ENCODE data around the gene FAAP100.
A peak's percentile ranks its signal among the peaks of the same experiment; 100 is the strongest.

The FAAP100 gene

GRCh38 chr17:81575836-81576235 lies 23.7 kb upstream of the FAAP100 start:
- no peak for DNase-seq

DNA sequence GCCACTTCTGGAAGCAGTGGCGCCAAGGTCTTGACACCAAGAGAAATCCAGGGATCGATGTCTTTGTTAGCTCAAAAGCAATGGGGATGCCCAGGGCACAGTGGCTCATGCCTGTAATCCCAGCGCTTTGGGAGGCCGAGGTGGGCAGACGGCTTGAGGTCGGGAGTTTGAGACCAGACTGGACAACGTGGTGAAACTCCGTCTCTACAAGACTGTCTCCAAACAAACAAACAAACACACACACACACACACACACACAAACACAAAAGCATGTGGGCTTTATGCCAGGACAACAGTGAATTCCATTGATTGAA lies 22.4 kb upstream of the FAAP100 start:
- DNase-seq: no peak

DNA sequence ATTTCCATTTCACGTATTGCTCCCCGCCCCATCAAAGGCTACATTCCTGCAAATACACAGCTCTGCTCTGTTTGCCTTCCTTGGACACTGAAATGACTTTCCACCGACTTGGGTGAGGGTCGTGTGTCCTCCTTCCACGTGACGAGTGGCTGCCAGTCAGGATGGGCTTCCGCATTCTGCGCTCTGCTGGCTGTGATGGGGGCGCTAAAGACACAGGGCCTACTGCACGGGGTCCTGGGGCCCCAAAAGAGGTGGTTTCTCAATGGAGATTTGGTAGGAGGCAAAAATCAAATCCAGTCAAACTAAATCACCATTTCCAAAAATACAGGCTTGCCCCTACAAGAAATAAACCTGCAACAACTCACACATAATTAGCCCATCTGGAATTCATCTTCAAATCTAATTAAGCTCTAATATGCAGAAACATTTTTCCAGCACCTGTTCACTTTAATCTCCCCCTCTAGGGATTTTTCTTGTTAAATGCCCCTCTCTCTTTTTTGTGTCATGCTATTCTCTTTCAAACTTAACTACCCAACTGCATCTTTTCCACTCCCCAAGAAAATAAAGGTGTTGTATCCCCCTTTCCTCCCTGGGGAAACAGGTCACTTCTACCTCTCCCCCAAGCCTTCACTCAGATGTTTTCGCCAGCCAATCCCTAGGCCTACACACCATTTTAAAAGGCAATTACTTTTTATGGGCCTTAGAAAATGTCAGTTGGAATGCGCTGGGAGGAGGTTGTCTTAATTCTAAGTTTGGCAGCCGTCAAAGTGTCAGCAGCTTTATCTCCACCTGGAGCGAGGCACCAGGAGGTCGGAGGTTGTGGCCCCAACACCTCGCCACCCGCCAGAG lies 21.9 kb upstream of the FAAP100 start:
- no peak for DNase-seq

- no peak for DNase-seq
Measured at GRCh38 chr17:81572563-81573168, 20.5 kb upstream of the FAAP100 start.

- DNase-seq: no peak
Measured at GRCh38 chr17:81570964-81571363, 18.8 kb upstream of the FAAP100 start.

GRCh38 chr17:81569986-81570514 lies 17.9 kb upstream of the FAAP100 start:
- DNase-seq: no peak

- no peak for DNase-seq
Measured at GRCh38 chr17:81568416-81568815, 16.3 kb upstream of the FAAP100 start.

DNA sequence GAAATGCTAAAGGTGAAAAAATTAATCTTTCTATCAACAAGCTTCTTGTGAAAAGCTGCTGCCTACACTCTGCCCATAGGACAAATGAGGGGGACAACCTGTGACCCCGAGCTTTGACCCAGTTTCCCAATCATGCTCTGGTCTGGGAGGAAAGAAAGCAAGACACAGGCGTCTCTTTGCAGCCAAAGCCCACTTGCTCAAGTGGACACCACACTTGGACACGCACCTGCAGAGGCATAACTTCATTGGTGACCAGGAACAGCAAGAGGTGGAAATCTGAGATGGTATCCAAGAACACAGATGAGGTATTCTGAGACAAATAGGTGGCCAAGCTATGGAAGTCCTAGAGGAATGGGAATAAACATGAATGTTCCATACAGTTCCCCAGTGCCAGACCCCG lies 15.0 kb upstream of the FAAP100 start:
- DNase-seq: no peak

- no peak for DNase-seq
Measured at GRCh38 chr17:81566461-81567126, 14.4 kb upstream of the FAAP100 start.

DNA sequence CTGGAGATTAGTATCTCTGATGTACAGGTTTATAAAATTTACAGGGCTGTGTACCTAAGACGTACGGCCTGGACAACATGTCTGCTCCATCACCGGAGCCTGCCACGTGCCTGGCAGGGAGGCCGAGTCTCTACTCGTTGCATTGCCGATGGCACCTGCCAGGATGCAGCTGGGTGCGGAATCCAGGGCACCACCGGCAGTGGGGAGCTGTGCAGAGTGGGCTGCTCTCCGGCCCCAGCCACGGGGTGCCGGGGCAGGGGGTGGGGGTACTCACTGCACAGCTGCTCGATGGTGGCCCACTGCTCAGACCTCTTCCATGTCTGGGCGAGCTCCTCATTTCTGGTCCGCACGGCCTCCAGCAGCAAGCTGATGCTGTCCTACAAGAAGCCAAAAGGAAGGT lies 13.1 kb upstream of the FAAP100 start:
- no peak for DNase-seq

DNA sequence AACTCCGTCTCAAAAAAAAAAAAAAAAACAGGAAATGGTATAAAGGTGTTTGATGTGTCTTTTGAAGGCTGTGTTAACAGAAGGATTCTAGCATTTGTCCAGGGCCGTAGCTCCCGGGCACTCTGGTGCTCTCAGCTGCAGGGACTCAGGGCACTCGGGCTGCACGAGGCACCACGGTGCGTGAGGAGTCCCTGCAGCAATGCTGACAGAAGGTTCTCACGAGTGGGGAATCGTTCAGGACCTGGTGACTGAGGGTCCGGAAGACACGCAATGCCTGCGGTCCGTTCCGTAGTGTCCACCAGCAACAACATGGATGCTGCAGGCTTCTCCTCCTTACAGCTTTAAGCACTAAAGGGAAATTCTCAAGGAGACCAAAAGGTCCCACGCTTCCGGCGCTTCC lies 12.6 kb upstream of the FAAP100 start:
- DNase-seq: no peak

- DNase-seq: no peak
Measured at GRCh38 chr17:81563861-81564586, 11.9 kb upstream of the FAAP100 start.

- no peak for DNase-seq
Measured at GRCh38 chr17:81561494-81561885, 9.3 kb upstream of the FAAP100 start.

DNA sequence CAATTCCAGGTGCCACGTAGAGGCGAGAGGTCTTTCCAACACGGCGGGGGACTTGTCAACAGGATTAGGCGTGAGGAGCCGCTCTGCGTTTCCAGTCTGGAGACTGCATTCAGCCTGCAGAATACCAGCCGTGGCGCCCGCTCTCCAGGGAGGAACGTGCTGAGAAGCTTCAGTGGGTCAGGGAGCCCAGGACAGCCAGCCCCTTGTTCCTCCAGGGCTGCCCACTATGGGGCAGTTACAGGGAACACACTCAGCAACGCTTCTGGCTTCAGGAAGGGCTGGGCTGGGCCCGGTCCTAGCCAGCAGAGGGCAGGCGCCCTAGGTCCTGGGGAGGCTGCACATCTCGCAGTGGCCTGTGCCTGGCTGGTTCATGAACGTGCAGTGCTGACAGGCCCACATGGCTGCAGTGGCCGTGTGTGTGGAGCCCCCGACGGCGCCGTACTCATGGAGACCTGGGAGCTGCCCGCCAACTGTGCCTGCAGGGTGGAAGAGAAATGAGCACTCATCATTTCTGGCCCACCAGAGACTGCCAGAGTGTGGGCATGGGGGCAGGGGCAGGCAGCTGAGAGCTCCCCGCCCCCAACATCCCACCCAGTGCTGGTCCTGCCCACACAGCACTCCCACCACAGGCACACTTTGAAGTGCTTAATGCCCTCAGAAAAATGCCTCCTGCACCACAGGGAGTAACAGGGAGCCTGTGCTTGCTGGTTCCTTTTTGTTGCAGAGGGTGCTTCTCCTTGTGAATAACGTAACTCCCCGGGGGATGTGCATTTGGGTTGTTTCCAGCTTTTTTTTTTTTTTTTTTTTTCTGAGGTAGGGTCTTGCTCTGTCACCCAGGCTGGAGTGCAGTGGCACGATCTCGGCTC lies 7.0 kb upstream of the FAAP100 start:
- no peak for DNase-seq

DNA sequence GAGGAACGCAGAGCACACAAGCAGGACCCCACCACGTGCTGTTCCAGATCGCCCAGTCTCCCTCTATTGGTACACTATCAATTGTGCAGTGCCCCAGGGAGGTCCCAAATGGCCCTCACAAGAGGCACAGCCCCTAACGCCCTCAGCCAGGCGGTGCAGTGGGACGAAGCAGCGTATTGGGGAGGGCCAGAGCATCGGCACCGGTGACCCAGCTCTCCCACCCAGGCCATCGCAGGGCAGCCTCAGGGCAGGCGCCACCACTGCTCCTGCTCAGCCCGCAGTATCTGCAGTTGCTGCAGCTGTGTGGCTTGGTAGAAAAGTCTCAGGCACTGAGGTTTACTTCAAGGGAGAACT lies 5.9 kb upstream of the FAAP100 start:
- no peak for DNase-seq

DNA sequence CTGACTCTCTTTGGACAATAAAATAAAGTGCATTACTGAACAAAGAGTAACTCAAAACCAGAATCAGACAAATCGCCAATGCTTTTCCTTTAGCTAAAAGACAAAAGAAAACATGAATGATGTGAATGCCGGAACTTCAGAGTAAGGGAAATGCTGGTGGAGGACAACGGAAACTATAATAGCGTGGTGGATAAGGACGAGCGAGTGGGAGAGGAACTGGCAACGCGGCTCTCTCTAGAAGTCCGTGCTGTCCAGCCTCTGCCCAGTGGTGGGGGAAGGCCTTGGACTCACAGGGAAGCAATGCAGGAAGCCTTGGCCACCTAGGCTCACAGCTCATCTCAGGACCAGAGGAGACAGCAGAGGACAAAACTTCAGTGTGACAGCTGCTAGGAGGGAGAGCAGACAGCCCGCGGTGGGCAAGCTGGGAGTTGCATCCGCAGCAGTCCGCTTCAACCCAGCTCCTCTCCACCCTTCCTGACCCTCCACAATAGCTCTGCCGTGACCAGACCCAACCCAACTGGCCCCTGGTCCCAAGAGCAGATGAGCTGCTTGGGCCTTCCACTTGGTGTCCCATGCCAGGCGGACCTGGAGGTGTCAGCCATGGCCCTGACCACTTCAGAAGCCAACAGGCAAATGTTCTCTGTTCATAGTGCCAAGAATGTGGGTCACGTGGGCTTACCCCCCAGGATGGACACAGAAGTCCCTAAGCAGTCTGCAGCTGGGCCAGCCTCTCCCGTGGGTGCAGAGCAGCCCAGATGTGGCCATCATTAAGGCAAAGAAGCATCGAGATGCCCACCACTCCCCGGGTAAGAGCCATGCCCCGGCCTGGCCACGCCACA lies 5.3 kb upstream of the FAAP100 start:
- no peak for DNase-seq

- DNase-seq: no peak
Measured at GRCh38 chr17:81556863-81557262, 4.7 kb upstream of the FAAP100 start.

GRCh38 chr17:81556175-81556691 lies 4.1 kb upstream of the FAAP100 start:
- no peak for DNase-seq

GRCh38 chr17:81553616-81554181 lies 1.5 kb upstream of the FAAP100 start:
- peak in 1 of 2 donors; percentile 28 for DNase-seq

DNA sequence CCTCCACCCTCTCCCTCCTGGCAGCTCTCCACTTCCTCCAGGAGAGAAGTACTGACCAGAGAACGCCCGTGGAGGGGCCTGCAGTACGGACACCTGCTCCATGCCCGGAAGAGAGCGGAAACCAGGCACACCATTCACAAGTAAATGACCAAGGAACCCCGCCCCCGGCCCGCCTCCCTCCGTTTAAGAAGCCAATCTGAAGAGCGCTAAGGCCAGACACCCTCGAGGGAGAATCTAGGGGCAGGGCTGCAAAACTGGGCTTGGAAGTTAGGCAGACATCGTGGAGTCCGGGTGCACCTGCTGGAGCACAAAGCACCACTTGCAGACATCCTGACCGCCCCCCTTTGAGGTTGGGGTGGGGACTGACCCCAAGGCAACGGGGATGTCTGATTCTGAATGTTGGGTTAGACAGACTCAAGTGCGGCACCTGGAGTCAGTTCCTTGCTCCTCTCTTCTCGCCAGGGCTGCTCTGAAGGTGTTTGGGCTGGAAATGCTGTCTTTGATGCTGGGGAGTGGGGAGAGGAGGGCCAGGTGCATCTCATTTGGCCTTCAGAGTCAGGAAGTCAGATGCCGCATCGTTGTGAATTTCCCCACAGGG lies 964 bp upstream of the FAAP100 start:
- DNase-seq: peak; percentile 83
